Activated CD4-positive, alpha-beta T cell treated with anti-CD3 and anti-CD28 coated beads for 36 hours (primary cell): ENCODE results near the gene SLC25A22. TPM values are rescaled to one million over a fixed set of nuclear protein-coding genes. Genes with fewer than 3 reads are reported as not detected.
A peak's percentile ranks its signal among the peaks of the same experiment; 100 is the strongest.

Experiments used
- ATAC-seq: fragments of 200-7000 bp; cut with Tn5 transposase; one replicate; pipeline ENCODE4 v1.10.0; 2021; ENCODE audit warnings: mild to moderate bottlenecking, moderate library complexity
- CTCF ChIA-PET: fragments of 350-600 bp; sonication (Branson Sonifier 250); formaldehyde crosslinking; loops from one replicate; lab custom pipeline; 2021; ENCODE audit warnings: antibody characterized with exemption; lab: Charles Lee
- POLR2A ChIA-PET: fragments of 350-600 bp; sonication (Branson Sonifier 250); formaldehyde crosslinking; loops from one replicate; lab custom pipeline; 2021; ENCODE audit warnings: antibody characterized with exemption, inconsistent platforms; lab: Charles Lee
- DNase-seq: peaks from one replicate; pipeline ENCODE4 v3.0.0-alpha.2; 2020
- H3K27ac Mint-ChIP-seq: one replicate; pipeline ENCODE4 v1.8.0; 2021; ENCODE audit warnings: mixed read lengths
- H3K27me3 Mint-ChIP-seq: one replicate; pipeline ENCODE4 v1.8.0; 2021; ENCODE audit warnings: mixed read lengths
- H3K36me3 Mint-ChIP-seq: one replicate; pipeline ENCODE4 v1.8.0; 2021; ENCODE audit warnings: low read depth, mixed read lengths
- H3K4me1 Mint-ChIP-seq: one replicate; pipeline ENCODE4 v1.8.0; 2021; ENCODE audit warnings: mixed read lengths
- H3K4me3 Mint-ChIP-seq: one replicate; pipeline ENCODE4 v1.8.0; 2021; ENCODE audit warnings: mild to moderate bottlenecking, moderate library complexity, mixed read lengths
- H3K9me3 Mint-ChIP-seq: one replicate; pipeline ENCODE4 v1.8.0; 2021; ENCODE audit warnings: low read depth, mixed read lengths
- intact Hi-C, 2 experiments: fragments of 100-400 bp; cut with DNase I in 1 of 2; cut with micrococcal nuclease in 1 of 2; formaldehyde crosslinking; loops; one replicate each; pipeline versions ENCODE4 v1.14.2 to v1.15.1; 2022 to 2024; cut with DNase I, micrococcal nuclease
- total RNA-seq, 2 experiments: library from RNA; stranded (reverse); gene quantifications; one replicate each; pipeline ENCODE4 v1.2.3, GENCODE V29; 2021

The SLC25A22 gene
- total RNA-seq, 2 experiments from 2014 or later = 33.9 to 36.6 TPM

DNA sequence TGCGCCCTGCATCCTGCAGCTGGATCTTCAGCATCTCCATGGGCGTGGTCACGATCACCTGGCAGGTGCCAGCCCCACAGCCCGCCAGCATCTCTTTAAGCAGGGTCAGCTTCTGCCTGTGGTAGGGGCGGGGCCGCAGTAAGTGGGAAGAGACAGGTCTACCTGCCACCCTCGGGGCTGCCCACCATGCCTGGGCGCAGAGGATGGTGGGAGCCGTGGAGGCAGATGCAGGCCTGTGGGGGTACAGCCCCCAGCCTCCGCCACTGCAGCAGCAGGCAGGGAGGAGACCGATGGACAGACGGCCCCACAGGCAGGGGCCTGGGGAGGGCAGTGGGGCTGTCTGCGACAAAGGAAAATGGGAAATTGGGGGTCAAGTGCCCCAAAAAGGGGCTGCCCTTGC is 5.2 kb downstream of the SLC25A22 start:
- Mint-ChIP-seq H3K9me3 (no peaks in the 10 kb centered on the region), H3K4me1 (peaks cover 13% of the 10 kb centered on the region), H3K27ac (no peak overlapping the region), H3K4me3 (no peak overlapping the region), H3K36me3 (peaks cover 17% of the 10 kb centered on the region), H3K27me3 (no peaks in the 10 kb centered on the region)
- POLR2A ChIA-PET = no interaction called here
- ATAC-seq (no peak), DNase-seq (no peak)
- intact Hi-C loops = loop anchor here in 1 of 2 experiments (10.0 kb wide), 1 partner anchor 218 kb away; the partner anchor contains the start of gene PHRF1
- CTCF ChIA-PET = no interaction called here

DNA sequence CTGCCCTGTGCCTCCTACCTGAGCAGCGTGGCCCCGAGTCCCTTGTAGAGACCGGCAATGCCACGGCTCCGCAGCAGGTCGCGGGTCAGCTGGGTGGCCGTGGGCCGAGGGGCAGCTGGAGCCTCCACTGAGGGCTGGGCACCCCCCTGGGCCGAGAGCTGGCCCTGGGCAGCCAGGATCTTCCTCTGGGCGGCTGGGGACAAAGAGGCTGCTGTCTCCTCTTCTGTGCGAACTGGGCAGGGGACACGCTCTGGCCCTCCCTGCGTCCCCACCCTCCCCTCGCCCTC is 5.6 kb downstream of the SLC25A22 start:
- ATAC-seq (no peak), DNase-seq (no peak)
- peaks cover 17% of the 10 kb centered on the region for H3K36me3 Mint-ChIP-seq
- POLR2A ChIA-PET = no interaction called here
- peaks cover 13% of the 10 kb centered on the region for H3K4me1 Mint-ChIP-seq
- H3K9me3 Mint-ChIP-seq = no peaks in the 10 kb centered on the region
- no peak overlapping the region for H3K27ac Mint-ChIP-seq
- intact Hi-C loops = loop anchor here in 1 of 2 experiments (10.0 kb wide), 1 partner anchor 218 kb away; the partner anchor contains the start of gene PHRF1
- H3K27me3 Mint-ChIP-seq = no peaks in the 10 kb centered on the region
- H3K4me3 Mint-ChIP-seq = no peak overlapping the region
- CTCF ChIA-PET = no interaction called here

DNA sequence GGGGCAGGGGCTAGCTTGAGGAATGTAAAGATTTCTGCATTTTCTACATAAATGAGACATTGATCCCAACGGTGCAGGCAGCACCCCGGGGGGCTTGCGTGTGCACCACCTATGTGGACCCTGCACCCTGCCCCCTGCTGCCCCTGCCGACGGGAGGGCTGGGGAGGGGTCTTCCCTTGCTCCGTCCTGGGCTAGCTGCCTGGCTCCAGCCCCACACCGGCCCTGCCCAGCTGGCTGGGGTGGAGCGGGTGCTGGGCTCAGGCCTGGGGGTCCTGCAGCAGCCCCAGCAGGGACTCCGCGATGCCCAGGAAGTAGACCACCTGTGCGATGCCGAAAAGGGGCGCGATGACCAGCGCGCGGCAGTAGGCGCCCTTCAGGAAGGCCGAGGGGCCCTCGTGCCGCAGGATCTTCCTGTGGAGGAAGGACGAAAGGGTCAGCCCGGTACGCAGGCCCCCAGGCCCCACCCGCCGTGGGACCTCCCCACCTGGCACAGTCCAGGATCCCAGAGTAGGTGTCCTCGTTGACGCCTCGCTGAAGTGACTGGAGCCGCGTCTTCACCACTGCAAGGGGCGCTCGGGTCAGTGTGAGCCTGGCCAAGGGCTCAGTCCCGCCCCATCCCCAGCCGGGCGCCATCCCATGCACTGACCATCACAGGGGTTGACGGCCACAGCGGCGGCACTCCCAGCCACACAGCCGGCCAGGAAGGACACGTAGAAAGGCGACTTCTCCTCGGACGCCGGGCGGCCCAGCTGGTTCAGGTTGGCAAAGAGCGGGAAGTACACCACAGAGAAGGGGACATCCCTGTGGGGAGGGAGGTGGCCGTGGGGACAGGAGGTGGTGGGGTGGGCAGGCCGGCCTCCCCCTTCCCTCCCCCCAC is 6.2 kb downstream of the SLC25A22 start:
- Mint-ChIP-seq H3K4me3 (no peak overlapping the region), H3K36me3 (peaks cover 17% of the 10 kb centered on the region), H3K27me3 (no peaks in the 10 kb centered on the region), H3K27ac (no peak overlapping the region), H3K4me1 (peaks cover 12% of the 10 kb centered on the region), H3K9me3 (no peaks in the 10 kb centered on the region)
- intact Hi-C loops = loop anchor here in 1 of 2 experiments (10.0 kb wide), 1 partner anchor 217 kb away; the partner anchor contains the start of gene PHRF1
- CTCF ChIA-PET = no interaction called here
- POLR2A ChIA-PET = no interaction called here
- no peak for DNase-seq
- no peak for ATAC-seq

DNA sequence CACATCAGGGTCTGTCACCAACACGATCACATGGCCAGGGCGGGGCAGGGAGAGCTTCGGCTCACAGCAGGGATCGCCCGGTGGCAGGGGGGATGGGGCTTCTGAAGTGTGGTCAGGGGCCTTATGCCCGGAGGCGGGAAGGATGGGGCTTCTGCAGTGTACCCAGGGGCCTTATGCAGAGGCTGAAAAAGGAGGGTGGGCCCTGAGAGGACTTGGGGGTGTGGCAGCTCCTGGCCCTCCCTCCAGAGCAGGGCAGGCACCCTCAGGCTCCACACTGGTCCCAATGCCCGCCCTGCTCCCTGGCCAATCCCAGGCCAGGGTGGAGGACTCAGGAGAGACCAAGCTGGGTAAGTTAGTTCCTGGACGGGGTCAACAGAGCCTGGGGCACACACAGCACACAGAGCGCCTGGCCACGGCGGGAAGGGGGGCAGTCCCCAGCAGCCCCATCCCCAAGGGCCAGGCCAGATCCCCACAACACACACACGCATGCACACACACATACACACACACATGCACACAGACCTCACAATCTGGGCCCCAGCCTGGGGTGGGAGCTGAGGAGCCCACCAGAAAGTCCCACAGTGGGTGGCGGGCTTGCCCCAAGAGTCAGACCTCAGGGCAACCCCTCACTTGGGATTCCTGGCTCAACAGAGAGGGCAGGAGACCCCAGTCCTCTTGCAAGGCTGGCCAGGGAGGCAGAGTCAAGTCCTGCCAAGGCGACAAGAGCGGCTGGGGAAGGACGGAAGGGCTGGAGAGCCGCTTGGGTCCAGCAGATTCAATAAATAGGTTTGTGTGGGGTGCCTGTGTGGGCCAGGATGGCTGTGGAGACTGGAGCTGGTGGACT is 7.1 kb downstream of the SLC25A22 start:
- Mint-ChIP-seq H3K36me3 (peaks cover 17% of the 10 kb centered on the region), H3K4me3 (no peak overlapping the region), H3K9me3 (no peaks in the 10 kb centered on the region), H3K27ac (no peak overlapping the region), H3K27me3 (no peaks in the 10 kb centered on the region), H3K4me1 (peaks cover 8% of the 10 kb centered on the region)
- ChIA-PET POLR2A (no interaction called here), CTCF (no interaction called here)
- DNase-seq = no peak
- intact Hi-C loops = loop anchor here (1.0 to 10.0 kb wide), 2 partner anchors 14 to 216 kb away; partner anchors contain the start of genes GATD1 (in 1 of the 2) and PHRF1 (in 1 of the 2)
- ATAC-seq = peak; percentile 3

DNA sequence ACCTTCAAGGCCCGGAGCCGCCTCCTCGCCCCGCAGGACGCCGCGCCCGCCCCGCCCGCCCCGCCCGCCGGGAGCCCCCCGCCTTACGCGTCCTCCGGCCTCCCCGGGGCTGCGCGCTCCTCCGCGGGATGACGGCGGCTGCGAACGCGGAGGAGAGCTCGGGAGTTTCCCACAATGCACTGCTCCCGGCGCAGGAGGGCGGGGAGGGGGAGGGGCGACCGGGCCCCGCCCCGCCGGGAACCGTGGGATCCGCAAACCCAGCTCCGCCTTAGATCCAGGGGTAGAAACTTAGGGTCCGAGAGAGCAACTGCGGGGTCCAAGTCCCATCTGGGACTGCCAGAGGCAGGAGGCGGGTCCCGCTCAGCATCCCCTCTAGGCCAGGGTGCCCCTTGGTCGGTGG is 8.1 kb downstream of the SLC25A22 start, which contains the start of gene CEND1:
TSS of gene CEND1 (minus strand) at position 148 of the 400 bp plus-strand sequence. CDS start 1,514 bp downstream, outside the sequence.
- H3K36me3 Mint-ChIP-seq = peaks cover 17% of the 10 kb centered on the region
- H3K27me3 Mint-ChIP-seq = no peaks in the 10 kb centered on the region
- ATAC-seq = peak; percentile 64
- H3K27ac Mint-ChIP-seq = no peak within 1 kb of the TSS
- intact Hi-C loops = loop anchor here (1.0 to 10.0 kb wide), 2 partner anchors 13 to 215 kb away; partner anchors contain the start of genes GATD1 (in 1 of the 2) and PHRF1 (in 1 of the 2)
- ChIA-PET POLR2A (interaction anchor here (0.6 kb wide), 1 partner anchor 16 kb away, joined by 8 read pairs; no protein-coding TSS in a partner anchor), CTCF (interaction anchor here (0.6 kb wide), 1 partner anchor 15 kb away, joined by 3 read pairs; no protein-coding TSS in a partner anchor)
- H3K4me3 Mint-ChIP-seq = peak within 1 kb of the TSS; percentile 28
- no peaks in the 10 kb centered on the region for H3K9me3 Mint-ChIP-seq
- H3K4me1 Mint-ChIP-seq = peaks cover 6% of the 10 kb centered on the region
- DNase-seq = peak; percentile 76

DNA sequence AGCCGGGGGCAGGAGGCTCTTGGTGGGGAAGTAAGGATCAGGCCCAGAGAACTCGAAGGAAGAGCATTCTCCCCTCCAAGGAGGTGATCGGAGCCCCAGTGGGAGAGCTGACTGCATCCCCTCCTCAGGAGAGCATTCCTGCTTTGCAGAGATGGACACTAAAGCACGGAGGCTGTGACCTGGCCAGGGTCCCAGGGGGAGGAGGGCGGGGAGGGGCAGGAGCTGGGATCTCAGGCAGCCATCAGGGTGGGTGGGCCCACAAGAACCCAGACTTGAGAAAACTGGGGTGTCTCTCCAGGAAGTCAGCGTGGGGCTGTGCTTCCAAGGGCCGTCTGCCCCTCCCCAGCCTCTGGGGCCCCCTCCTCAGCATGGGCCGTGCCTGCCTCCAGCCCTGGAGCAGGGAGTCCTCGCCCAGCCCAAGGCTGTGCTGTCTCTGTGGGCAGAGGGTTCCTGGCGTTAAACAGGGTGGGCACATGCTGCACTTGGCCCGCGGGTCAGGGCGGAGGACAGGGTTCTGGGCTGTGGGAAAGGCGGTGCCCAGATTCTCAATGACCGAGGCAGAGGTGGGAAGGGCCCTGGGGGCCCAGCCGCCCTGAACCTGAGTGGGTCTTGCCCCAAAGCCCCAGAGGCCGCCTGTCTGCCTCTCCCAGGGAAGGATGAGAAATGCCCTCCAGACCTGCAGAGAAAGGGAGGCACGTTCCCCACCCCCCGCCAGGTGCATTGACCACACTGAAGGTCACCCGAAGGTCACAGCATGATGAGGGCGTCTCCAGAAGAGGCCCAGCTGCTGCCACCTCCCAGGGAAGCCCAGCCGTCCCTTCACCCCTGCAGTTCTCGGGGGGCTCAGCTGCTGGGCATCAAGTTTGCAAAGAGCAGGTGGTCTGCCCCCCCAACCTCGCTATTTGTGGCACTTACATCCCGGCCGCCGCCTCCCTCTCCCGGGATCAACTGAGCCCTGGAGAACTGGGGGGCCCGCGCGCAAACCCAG is 8.8 kb downstream of the SLC25A22 start:
- DNase-seq (no peak), ATAC-seq (no peak)
- Mint-ChIP-seq H3K4me1 (peaks cover 3% of the 10 kb centered on the region), H3K27me3 (no peaks in the 10 kb centered on the region), H3K4me3 (peak overlapping the region; percentile 28), H3K9me3 (no peaks in the 10 kb centered on the region), H3K27ac (no peak overlapping the region), H3K36me3 (peaks cover 13% of the 10 kb centered on the region)
- intact Hi-C loops = no loop called here
- CTCF ChIA-PET = interaction anchor here (0.6 kb wide), 1 partner anchor 15 kb away, joined by 3 read pairs; no protein-coding TSS in a partner anchor
- POLR2A ChIA-PET = interaction anchor here (0.6 kb wide), 1 partner anchor 17 kb away, joined by 8 read pairs; no protein-coding TSS in a partner anchor

DNA sequence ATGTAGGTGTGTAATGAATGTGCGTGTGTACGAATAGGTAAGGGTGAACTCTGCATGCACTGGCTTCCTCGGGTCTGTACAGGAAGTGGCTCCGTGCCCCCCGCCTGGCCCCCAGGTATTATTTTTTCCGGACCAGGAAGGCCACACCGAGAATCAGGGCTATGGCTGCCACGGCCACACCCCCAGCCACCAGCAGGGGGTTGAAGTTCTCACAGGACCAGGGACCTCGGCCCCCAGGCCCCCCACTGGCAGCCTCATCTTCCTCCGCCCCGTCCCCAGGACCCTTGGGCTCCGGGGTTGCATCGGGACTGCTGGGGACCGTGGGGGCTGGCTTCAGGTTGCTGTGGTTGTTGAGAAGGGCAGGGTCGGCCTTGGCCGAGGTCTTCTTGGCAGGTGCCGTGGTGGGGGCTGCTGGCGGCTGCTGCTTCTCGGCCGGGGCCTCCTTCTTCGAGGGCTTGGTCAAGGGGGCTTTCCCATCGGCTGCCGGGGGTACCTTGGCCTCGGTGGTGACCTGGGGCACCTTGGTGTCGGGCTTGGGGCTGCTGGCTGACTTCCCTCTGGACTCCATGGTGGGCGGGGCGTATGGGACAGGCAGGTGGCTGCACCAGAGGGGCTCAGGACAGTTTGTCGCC is 10.0 kb downstream of the SLC25A22 start:
- Mint-ChIP-seq H3K4me1 (peaks cover 8% of the 10 kb centered on the region), H3K36me3 (peaks cover 13% of the 10 kb centered on the region), H3K4me3 (no peak overlapping the region), H3K9me3 (no peaks in the 10 kb centered on the region), H3K27ac (no peak overlapping the region), H3K27me3 (no peaks in the 10 kb centered on the region)
- ChIA-PET CTCF (no interaction called here), POLR2A (no interaction called here)
- intact Hi-C loops = no loop called here
- DNase-seq (no peak), ATAC-seq (no peak)

DNA sequence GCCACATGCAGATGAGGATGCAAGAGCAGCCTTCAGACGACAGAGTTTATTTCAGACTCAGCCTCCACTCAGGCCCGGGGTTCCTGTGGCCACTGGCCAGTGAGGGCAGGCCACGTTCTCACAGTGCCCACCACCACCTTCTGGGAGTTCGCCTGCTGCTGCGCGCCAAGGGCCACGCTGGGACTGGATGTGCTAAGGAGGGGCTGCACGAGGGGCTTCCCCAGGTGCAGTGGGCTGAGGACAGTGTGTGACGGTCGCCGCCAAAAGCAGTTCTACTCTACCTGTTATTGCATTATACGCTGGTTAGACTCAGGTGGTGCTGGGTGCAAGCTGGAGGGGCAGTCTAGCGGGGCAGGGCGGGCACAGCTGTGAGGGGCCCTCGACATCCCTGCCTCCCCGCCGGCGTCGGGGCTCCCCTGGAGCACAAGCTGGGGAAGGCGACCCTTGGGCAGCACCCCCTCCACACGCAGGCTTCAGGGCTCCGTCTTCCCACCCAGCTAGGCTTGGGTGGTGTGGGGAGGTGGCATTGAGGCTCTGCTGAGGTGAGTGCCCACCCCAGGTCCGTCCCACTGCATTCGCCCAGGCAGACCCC is 10.9 kb downstream of the SLC25A22 start:
- ATAC-seq = no peak
- Mint-ChIP-seq H3K27me3 (no peaks in the 10 kb centered on the region), H3K27ac (no peak overlapping the region), H3K9me3 (no peaks in the 10 kb centered on the region), H3K4me3 (no peak overlapping the region), H3K36me3 (peaks cover 13% of the 10 kb centered on the region), H3K4me1 (peaks cover 8% of the 10 kb centered on the region)
- ChIA-PET CTCF (no interaction called here), POLR2A (no interaction called here)
- intact Hi-C loops = no loop called here
- no peak for DNase-seq

DNA sequence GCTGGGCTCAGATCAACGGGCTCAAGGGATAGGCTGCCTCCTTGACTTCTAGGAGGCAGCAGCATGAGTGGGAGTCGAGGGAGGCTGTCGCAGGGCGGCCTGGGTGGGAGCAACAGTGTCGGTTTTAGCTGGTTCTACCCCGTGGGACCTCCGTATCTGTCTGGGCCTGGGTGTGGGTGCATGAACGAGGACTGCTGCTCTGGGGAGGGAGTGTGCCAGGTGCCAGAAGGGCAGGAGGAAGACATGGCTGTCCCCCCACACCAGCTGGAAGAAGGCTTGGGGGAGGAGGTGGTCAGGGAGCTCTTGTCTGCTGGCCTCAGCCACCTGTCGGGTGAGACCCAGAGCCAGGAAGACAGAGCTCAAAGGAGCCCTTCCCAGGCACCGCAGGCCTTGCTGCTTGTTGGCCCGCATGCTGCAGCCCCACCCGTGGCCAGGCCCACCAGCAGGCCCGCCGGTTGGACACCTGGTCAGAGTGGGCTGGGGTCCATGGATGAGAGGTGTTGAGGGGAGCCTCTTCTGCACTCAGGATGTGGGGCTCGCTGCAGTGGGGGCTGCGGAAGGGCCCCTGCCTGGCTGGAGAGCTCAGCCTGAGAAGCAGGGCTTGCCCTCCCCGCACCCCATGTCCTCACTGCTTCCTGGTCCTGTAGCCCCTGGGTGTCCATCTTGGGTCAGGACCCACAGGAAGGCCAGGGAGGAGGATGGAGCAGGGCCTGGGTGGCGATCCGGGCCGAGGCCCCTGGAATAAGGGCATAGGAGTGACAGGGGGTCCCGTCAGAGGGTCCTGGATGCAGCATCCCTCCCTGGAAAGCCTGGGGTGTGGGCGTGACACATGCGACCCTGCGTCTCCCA is 11.6 kb downstream of the SLC25A22 start:
- peaks cover 13% of the 10 kb centered on the region for H3K36me3 Mint-ChIP-seq
- ChIA-PET POLR2A (no interaction called here), CTCF (no interaction called here)
- no peak overlapping the region for H3K27ac Mint-ChIP-seq
- no peaks in the 10 kb centered on the region for H3K9me3 Mint-ChIP-seq
- intact Hi-C loops = no loop called here
- no peak overlapping the region for H3K4me3 Mint-ChIP-seq
- H3K27me3 Mint-ChIP-seq = no peaks in the 10 kb centered on the region
- ATAC-seq (no peak), DNase-seq (no peak)
- H3K4me1 Mint-ChIP-seq = peaks cover 8% of the 10 kb centered on the region
